Psoas muscle (tissue), 8 donors: ENCODE results near the gene ANKRD11. TPM values are rescaled to one million over a fixed set of nuclear protein-coding genes. Genes with fewer than 3 reads are reported as not detected.
"Not testable (repeated sequence)": the region's sequence is repeated elsewhere in the genome, so short reads cannot be mapped to it uniquely, and the experiment has no call there.

Source experiments
- ATAC-seq, 4 donors: fragments of 200-7000 bp; cut with Tn5 transposase; one replicate each; pipeline ENCODE4 v1.9.1; 2020; ENCODE audit warnings: moderate library complexity in 3 of 4, mild to moderate bottlenecking in 2 of 4
- DNase-seq, 2 donors: peaks; one replicate each; pipeline ENCODE4 v3.0.0-alpha.2; 2020
- H3K27ac ChIP-seq: fragments of 200-600 bp; one replicate; pipeline ENCODE4 v1.8.0; 2022
- H3K27me3 ChIP-seq, 3 donors: fragments of 200-600 bp in 1 of 3; one replicate each; pipeline versions ENCODE4 v1.6.1 to v1.8.0; 2013 to 2022; ENCODE audit warnings: low read length in 2 of 3, mild to moderate bottlenecking in 2 of 3, moderate library complexity in 1 of 3; ENCODE audit not compliant: insufficient read depth in 3 of 3
- H3K36me3 ChIP-seq, 2 donors: fragments of 200-600 bp in 1 of 2; one replicate each; pipeline versions ENCODE4 v1.6.1 to v1.8.0; 2013 to 2022; ENCODE audit warnings: low read depth in 1 of 2, mild to moderate bottlenecking in 1 of 2, moderate library complexity in 1 of 2; ENCODE audit not compliant: insufficient read depth in 1 of 2
- H3K4me1 ChIP-seq: fragments of 200-600 bp; one replicate; pipeline ENCODE4 v1.8.0; 2022
- H3K4me3 ChIP-seq: fragments of 200-600 bp; one replicate; pipeline ENCODE4 v1.8.0; 2022; ENCODE audit warnings: mild to moderate bottlenecking
- H3K9me3 ChIP-seq: fragments of 200-600 bp; one replicate; pipeline ENCODE4 v1.8.0; 2022
- WGBS, 3 donors: extraction: QIAGEN DNeasy Blood & Tissue Kit; methylation state at CpG; one replicate each; pipeline versions ENCODE4 v1.1.6 to v1.1.7; 2013; 5-methylcytosine and 5-hydroxymethylcytosine counted together
- intact Hi-C, 2 donors: fragments of 100-400 bp; cut with DNase I; formaldehyde crosslinking; loops; one replicate each; pipeline versions ENCODE4 v1.11.0 to v1.14.2; 2022
- polyA plus RNA-seq, 3 donors: library from polyadenylated mRNA; stranded (reverse); fragments of 200-250 nt; gene quantifications; one replicate each; pipeline ENCODE4 v1.2.3, GENCODE V29; 2013
- total RNA-seq, 4 donors: library from RNA; stranded (reverse); fragmentation: NEBNext Ultra II Directional in 2 of 4; extraction: Animal tissue kit (Norgen Biotek cat#: 25700) in 2 of 4; gene quantifications; one replicate each; pipeline versions ENCODE4 v1.2.1 to v1.2.4, GENCODE V29; 2021 to 2023
- TF ChIP-seq, protein P1 (sequence below): fragments of 200-600 bp; IDR thresholded peaks from one replicate; pipeline ENCODE4 v1.8.0; 2022; ENCODE audit warnings: antibody characterized with exemption
- donor health status: healthy with polysubstance abuse.
- donor health status: DM: no; HTN: no; CAD: no; lungs with moderate emphysema.
- donor health status: Bipolar disorder and iron deficiency.
- donor health status: healthy.
- donor health status: DM: yes; HTN: yes; CAD: no.
- donor health status: DM: no; HTN: no; CAD: no.
- donor health status: DM: no; HTN: no; CAD: no.
- donor health status: DM: yes; HTN: yes; CAD: no.

ANKRD11 gene
- total and polyA plus RNA-seq, 7 donors, result 22.3 to 72.8 (median 57.2) TPM

DNA sequence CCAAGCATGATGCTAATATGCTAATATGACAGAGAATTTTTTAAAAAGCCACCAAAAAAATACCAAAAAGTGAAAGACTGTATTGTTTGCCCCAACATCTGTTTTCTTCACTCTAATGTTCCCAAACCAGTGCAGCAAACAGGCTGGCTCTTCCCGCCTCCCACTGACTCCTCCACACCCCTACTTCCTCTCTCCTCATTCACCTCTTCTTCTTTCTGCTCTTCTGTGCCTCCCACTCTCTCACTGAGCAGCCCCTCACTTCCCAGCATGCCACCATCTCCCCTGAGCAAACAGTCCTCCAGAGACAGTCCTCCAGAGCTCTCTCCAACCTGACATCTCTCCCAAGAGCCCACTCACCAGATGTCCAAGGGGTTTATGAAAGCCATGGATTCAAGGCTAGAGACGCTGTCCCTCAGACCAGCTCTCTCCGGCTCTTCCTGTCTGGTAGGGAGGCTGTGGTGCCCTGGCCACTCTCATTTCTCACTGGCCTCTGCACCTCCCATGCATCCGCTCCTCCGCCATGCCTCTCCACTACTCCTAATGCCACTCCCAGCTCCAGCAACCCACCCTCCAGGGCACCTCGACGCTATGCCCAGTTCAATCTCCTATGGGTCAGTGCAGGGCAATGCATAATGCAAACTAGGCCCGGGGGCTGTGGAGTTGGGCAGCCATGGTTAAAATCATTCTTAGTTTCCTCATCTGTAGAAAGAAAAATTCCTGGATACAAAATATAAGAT, 52.9 kb downstream of the ANKRD11 start:
- 90 to 91% (median 90%) methylated on average over 8 of the region's 8 CpGs for WGBS, 3 donors
- Histone ChIP-seq H3K27ac (no peak overlapping the region), H3K27me3 (no peaks in the 10 kb centered on the region), H3K9me3 (no peaks in the 10 kb centered on the region), H3K36me3 (no peaks in the 10 kb centered on the region), H3K4me1 (peaks cover 79% of the 10 kb centered on the region), H3K4me3 (no peak overlapping the region)
- ATAC-seq, result no peak
- TF ChIP-seq, protein P1, sequence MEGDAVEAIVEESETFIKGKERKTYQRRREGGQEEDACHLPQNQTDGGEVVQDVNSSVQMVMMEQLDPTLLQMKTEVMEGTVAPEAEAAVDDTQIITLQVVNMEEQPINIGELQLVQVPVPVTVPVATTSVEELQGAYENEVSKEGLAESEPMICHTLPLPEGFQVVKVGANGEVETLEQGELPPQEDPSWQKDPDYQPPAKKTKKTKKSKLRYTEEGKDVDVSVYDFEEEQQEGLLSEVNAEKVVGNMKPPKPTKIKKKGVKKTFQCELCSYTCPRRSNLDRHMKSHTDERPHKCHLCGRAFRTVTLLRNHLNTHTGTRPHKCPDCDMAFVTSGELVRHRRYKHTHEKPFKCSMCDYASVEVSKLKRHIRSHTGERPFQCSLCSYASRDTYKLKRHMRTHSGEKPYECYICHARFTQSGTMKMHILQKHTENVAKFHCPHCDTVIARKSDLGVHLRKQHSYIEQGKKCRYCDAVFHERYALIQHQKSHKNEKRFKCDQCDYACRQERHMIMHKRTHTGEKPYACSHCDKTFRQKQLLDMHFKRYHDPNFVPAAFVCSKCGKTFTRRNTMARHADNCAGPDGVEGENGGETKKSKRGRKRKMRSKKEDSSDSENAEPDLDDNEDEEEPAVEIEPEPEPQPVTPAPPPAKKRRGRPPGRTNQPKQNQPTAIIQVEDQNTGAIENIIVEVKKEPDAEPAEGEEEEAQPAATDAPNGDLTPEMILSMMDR, result no peak
- no peak for DNase-seq
- intact Hi-C loops, result no loop called here

DNA sequence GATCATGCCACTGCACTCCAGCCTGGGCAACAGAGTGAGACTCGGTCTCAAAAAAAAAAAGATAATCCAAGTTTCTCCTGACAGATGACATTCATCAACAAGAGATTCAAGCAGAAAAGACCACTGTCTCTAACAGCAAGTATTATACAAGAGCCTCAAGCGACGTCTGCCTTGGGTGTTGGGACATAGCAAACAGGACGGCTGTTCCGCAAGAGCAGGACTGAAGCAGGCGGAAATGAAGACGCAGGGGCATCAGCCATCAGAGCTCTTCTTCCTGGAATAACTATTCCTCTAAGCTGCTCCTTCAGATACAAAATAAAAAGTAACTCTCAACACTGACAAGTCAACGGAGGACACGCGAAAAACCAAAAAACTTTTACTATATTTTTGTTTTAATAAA, 54.0 kb downstream of the ANKRD11 start:
- WGBS, 3 donors, result 89 to 93% (median 89%) methylated on average over 10 of the region's 10 CpGs
- Histone ChIP-seq H3K27ac (no peak overlapping the region), H3K4me1 (peaks cover 77% of the 10 kb centered on the region), H3K4me3 (no peak overlapping the region), H3K36me3 (no peaks in the 10 kb centered on the region), H3K27me3 (no peaks in the 10 kb centered on the region), H3K9me3 (no peaks in the 10 kb centered on the region)
- intact Hi-C loops, result no loop called here
- TF ChIP-seq, protein P1, result no peak
- DNase-seq, result no peak
- no peak for ATAC-seq

- intact Hi-C loops, H3K27me3 ChIP-seq, ATAC-seq, H3K27ac ChIP-seq, H3K4me3 ChIP-seq, H3K36me3 ChIP-seq, DNase-seq, H3K9me3 ChIP-seq: not testable (repeated sequence)
- 96 to 99% (median 99%) methylated on average over 5 of the region's 5 CpGs for WGBS, 3 donors
- peaks cover 73% of the 10 kb centered on the region for H3K4me1 ChIP-seq
These were observed 55.3 kb downstream of the ANKRD11 start for GRCh38 chr16:89435059-89435458.

- Histone ChIP-seq H3K36me3 (no peaks in the 10 kb centered on the region), H3K4me1 (peaks cover 67% of the 10 kb centered on the region), H3K9me3 (no peaks in the 10 kb centered on the region), H3K27me3 (no peaks in the 10 kb centered on the region), H3K27ac (no peak overlapping the region), H3K4me3 (no peak overlapping the region)
- ATAC-seq (no peak), DNase-seq (no peak)
- WGBS, 3 donors, result 68 to 69% (median 68%) methylated on average over 8 of the region's 8 CpGs
- intact Hi-C loops, result no loop called here
- TF ChIP-seq, protein P1, result no peak
These were observed 55.9 kb downstream of the ANKRD11 start for GRCh38 chr16:89434490-89434889.

GRCh38 chr16:89433363-89433984, 56.9 kb downstream of the ANKRD11 start:
- H3K36me3 ChIP-seq, ATAC-seq, intact Hi-C loops, H3K9me3 ChIP-seq, H3K27ac ChIP-seq, H3K27me3 ChIP-seq, DNase-seq, H3K4me3 ChIP-seq: not testable (repeated sequence)
- H3K4me1 ChIP-seq, result peaks cover 60% of the 10 kb centered on the region
- 88 to 91% (median 90%) methylated on average over 19 to 22 of the region's 22 CpGs for WGBS, 3 donors
